Measurements from ENCODE around the gene SLC25A23.

Gene SLC25A23

DNA sequence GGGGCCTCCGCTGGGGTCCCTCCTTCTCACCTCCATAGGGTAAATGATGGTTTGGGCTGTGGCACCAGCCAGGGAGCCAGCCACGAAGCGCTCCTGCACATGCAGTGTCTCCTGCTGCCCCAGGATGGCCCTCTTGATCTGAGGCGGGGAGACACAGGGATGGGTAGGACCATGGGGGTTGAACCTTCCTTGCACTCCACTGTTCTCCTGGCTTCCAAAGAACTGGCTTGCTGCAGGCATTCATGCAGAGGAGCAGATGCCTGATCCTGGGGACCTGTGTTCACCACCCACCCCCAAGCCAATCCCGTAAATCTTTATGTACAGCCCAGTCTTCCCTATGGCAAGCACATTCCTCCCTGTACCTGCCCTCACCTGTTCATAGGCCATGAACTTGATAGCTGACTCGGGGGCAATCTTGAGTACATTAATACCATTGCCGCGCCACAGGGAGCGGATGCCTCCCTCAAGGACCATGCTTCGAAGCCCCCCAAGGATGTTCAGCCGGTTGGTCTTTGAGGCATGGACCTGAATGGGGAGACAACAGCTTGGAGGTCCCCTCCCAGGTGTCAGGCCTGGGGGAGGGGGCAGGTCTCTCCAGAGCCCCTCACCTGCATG lies 5.5 kb downstream of the SLC25A23 start:
- ChIA-PET CTCF (interaction anchor here (0.6 kb wide), 1 partner anchor 67 kb away, joined by 3 read pairs; no protein-coding TSS in a partner anchor), POLR2A (no interaction called here)
- Histone ChIP-seq H3K9me3 (ENCODE audit: control insufficient read depth, insufficient read depth, low read depth, low read length) (no peaks in the 10 kb centered on the region), H3K36me3 (ENCODE audit: control insufficient read depth in 2 of 2, insufficient read depth in 1 of 2, low read length in 2 of 2) (peaks cover 0 to 65% of the 10 kb centered on the region in 2 experiments; a peak in 2 of 3 replicates), H3K27ac (ENCODE audit: extremely low read depth, low read depth, low read length) (no peak overlapping the region), H3K4me1 (ENCODE audit: control insufficient read depth, insufficient read depth, low read length) (no peaks in the 10 kb centered on the region), H3K4me3 (ENCODE audit: low read depth, low read length) (no peak overlapping the region)
- TF ChIP-seq SETDB1 (IDR thresholded peaks at IDR 0.05; ENCODE audit: insufficient read length, low read length) (no peak), ZNF157 (tag by site-specific recombination; IDR thresholded peaks at IDR 0.05) (peak; percentile 50; the same call in 1 of the 2 replicates)

- TF ChIP-seq ZNF121 (tag by site-specific recombination; IDR thresholded peaks at IDR 0.05) (0 out of 2 replicates have a peak, but pooled peaks have one; percentile 27), ZNF580 (tag by site-specific recombination; IDR thresholded peaks at IDR 0.05) (0 out of 2 replicates have a peak, but pooled peaks have one; percentile 20), ZIC2 (tag by site-specific recombination; IDR thresholded peaks at IDR 0.05) (no peak), IKZF3 (tag by site-specific recombination; IDR thresholded peaks at IDR 0.05) (no peak), YY1 (tag by site-specific recombination; IDR thresholded peaks at IDR 0.05) (no peak)
- TF ChIP-seq, protein P1, sequence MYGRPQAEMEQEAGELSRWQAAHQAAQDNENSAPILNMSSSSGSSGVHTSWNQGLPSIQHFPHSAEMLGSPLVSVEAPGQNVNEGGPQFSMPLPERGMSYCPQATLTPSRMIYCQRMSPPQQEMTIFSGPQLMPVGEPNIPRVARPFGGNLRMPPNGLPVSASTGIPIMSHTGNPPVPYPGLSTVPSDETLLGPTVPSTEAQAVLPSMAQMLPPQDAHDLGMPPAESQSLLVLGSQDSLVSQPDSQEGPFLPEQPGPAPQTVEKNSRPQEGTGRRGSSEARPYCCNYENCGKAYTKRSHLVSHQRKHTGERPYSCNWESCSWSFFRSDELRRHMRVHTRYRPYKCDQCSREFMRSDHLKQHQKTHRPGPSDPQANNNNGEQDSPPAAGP (tag by site-specific recombination; IDR thresholded peaks at IDR 0.05) = no peak
- TF ChIP-seq, protein P2, sequence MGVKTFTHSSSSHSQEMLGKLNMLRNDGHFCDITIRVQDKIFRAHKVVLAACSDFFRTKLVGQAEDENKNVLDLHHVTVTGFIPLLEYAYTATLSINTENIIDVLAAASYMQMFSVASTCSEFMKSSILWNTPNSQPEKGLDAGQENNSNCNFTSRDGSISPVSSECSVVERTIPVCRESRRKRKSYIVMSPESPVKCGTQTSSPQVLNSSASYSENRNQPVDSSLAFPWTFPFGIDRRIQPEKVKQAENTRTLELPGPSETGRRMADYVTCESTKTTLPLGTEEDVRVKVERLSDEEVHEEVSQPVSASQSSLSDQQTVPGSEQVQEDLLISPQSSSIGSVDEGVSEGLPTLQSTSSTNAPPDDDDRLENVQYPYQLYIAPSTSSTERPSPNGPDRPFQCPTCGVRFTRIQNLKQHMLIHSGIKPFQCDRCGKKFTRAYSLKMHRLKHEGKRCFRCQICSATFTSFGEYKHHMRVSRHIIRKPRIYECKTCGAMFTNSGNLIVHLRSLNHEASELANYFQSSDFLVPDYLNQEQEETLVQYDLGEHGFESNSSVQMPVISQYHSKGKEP (tag by site-specific recombination; IDR thresholded peaks at IDR 0.05) = no peak
- TF ChIP-seq, protein P3, sequence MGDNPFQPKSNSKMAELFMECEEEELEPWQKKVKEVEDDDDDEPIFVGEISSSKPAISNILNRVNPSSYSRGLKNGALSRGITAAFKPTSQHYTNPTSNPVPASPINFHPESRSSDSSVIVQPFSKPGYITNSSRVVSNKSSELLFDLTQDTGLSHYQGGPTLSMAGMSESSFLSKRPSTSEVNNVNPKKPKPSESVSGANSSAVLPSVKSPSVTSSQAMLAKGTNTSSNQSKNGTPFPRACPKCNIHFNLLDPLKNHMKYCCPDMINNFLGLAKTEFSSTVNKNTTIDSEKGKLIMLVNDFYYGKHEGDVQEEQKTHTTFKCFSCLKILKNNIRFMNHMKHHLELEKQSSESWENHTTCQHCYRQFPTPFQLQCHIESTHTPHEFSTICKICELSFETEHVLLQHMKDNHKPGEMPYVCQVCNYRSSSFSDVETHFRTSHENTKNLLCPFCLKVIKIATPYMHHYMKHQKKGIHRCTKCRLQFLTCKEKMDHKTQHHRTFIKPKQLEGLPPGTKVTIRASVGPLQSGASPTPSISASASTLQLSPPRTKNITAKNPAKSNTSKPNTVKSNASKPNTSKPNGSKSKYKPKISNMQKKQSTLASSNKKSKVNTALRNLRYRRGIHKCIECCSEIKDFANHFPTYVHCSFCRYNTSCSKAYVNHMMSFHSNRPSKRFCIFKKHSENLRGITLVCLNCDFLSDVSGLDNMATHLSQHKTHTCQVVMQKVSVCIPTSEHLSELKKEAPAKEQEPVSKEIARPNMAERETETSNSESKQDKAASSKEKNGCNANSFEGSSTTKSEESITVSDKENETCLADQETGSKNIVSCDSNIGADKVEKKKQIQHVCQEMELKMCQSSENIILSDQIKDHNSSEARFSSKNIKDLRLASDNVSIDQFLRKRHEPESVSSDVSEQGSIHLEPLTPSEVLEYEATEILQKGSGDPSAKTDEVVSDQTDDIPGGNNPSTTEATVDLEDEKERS (tag by site-specific recombination; IDR thresholded peaks at IDR 0.05) = peak; percentile 80; the same call in 1 of the 2 replicates
- Histone ChIP-seq H3K4me3 (ENCODE audit: low read depth, low read length) (no peak overlapping the region), H3K9me3 (ENCODE audit: control insufficient read depth, insufficient read depth, low read depth, low read length) (no peaks in the 10 kb centered on the region), H3K27ac (ENCODE audit: extremely low read depth, low read depth, low read length) (no peak overlapping the region), H3K4me1 (ENCODE audit: control insufficient read depth, insufficient read depth, low read length) (no peaks in the 10 kb centered on the region), H3K36me3 (ENCODE audit: control insufficient read depth in 2 of 2, insufficient read depth in 1 of 2, low read length in 2 of 2) (peaks cover 0 to 65% of the 10 kb centered on the region in 2 experiments; a peak in 2 of 3 replicates)
- POLR2A ChIA-PET = no interaction called here
- CTCF ChIA-PET = interaction anchor here (0.6 kb wide), 2 partner anchors 42 to 126 kb away, joined by 3 read pairs; no protein-coding TSS in a partner anchor
Measured at GRCh38 chr19:6452899-6453298, 6.7 kb downstream of the SLC25A23 start.

GRCh38 chr19:6452223-6452614 lies 7.4 kb downstream of the SLC25A23 start:
- no peak overlapping the region for H3K27ac ChIP-seq (ENCODE audit: extremely low read depth, low read depth, low read length)
- POLR2A ChIA-PET = interaction anchor here (0.6 kb wide), 1 partner anchor 201 kb away, joined by 3 read pairs; no protein-coding TSS in a partner anchor
- peaks cover 0 to 62% of the 10 kb centered on the region in 2 experiments; a peak in 2 of 3 replicates for H3K36me3 ChIP-seq (ENCODE audit: control insufficient read depth in 2 of 2, insufficient read depth in 1 of 2, low read length in 2 of 2)
- TF ChIP-seq, protein P2 (tag by site-specific recombination; IDR thresholded peaks at IDR 0.05) = no peak
- TF ChIP-seq ZNF266 (tag by site-specific recombination; IDR thresholded peaks at IDR 0.05; ENCODE audit: low read depth) (no peak), ZNF10 (tag by site-specific recombination; IDR thresholded peaks at IDR 0.05) (no peak), HOXC10 (CRISPR knock-in tag; IDR thresholded peaks at IDR 0.05) (no peak), FEZF1 (tag by site-specific recombination; IDR thresholded peaks at IDR 0.05) (no peak), KLF8 (tag by site-specific recombination; IDR thresholded peaks at IDR 0.05) (no peak), ZNF155 (tag by site-specific recombination; IDR thresholded peaks at IDR 0.05) (no peak), ZNF514 (tag by site-specific recombination; IDR thresholded peaks at IDR 0.05) (no peak), ZNF701 (tag by site-specific recombination; IDR thresholded peaks at IDR 0.05) (no peak), ZNF239 (tag by site-specific recombination; IDR thresholded peaks at IDR 0.05) (no peak)
- TF ChIP-seq, protein P4, sequence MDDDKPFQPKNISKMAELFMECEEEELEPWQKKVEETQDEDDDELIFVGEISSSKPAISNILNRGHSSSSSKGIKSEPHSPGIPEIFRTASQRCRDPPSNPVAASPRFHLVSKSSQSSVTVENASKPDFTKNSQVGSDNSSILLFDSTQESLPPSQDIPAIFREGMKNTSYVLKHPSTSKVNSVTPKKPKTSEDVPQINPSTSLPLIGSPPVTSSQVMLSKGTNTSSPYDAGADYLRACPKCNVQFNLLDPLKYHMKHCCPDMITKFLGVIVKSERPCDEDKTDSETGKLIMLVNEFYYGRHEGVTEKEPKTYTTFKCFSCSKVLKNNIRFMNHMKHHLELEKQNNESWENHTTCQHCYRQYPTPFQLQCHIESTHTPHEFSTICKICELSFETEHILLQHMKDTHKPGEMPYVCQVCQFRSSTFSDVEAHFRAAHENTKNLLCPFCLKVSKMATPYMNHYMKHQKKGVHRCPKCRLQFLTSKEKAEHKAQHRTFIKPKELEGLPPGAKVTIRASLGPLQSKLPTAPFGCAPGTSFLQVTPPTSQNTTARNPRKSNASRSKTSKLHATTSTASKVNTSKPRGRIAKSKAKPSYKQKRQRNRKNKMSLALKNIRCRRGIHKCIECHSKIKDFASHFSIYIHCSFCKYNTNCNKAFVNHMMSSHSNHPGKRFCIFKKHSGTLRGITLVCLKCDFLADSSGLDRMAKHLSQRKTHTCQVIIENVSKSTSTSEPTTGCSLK (tag by site-specific recombination; IDR thresholded peaks at IDR 0.05) = no peak
- CTCF ChIA-PET = no interaction called here
- no peaks in the 10 kb centered on the region for H3K9me3 ChIP-seq (ENCODE audit: control insufficient read depth, insufficient read depth, low read depth, low read length)
- H3K4me3 ChIP-seq (ENCODE audit: low read depth, low read length) = no peak overlapping the region
- no peaks in the 10 kb centered on the region for H3K4me1 ChIP-seq (ENCODE audit: control insufficient read depth, insufficient read depth, low read length)

Measured in HEK293 (cell line).